Upper lobe of right lung (tissue), 1 donor: Measurements from ENCODE around the gene RAB27A. TPM values are rescaled to one million over a fixed set of nuclear protein-coding genes. Genes with fewer than 3 reads are reported as not detected.
"Not testable (repeated sequence)": the region's sequence is repeated elsewhere in the genome, so short reads cannot be mapped to it uniquely, and the experiment has no call there.

Source experiments
- ATAC-seq: fragments of 200-7000 bp; cut with Tn5 transposase; one replicate; pipeline ENCODE4 v1.9.1; 2020; ENCODE audit warnings: mild to moderate bottlenecking, moderate library complexity
- DNase-seq: peaks from one replicate; pipeline ENCODE4 v3.0.0-alpha.2; 2020
- H3K27ac ChIP-seq: fragments of 200-600 bp; one replicate; pipeline ENCODE4 v1.8.0; 2022
- H3K27me3 ChIP-seq: fragments of 200-600 bp; one replicate; pipeline ENCODE4 v1.8.0; 2022; ENCODE audit warnings: mild to moderate bottlenecking
- H3K36me3 ChIP-seq: fragments of 200-600 bp; one replicate; pipeline ENCODE4 v1.8.0; 2022
- H3K4me1 ChIP-seq: fragments of 200-600 bp; one replicate; pipeline ENCODE4 v1.8.0; 2022
- H3K4me3 ChIP-seq: fragments of 200-600 bp; one replicate; pipeline ENCODE4 v1.8.0; 2022; ENCODE audit warnings: mild to moderate bottlenecking
- H3K9me3 ChIP-seq: fragments of 200-600 bp; one replicate; pipeline ENCODE4 v1.8.0; 2022
- intact Hi-C: fragments of 100-400 bp; cut with DNase I; formaldehyde crosslinking; loops from one replicate; pipeline ENCODE4 v1.11.0; 2022
- total RNA-seq: library from RNA; stranded (reverse); fragmentation: NEBNext Ultra II Directional; extraction: Animal tissue kit (Norgen Biotek cat#: 25700); gene quantifications from one replicate; pipeline ENCODE4 v1.2.1, GENCODE V29; 2021
- TF ChIP-seq, protein P1 (sequence below): fragments of 200-600 bp; IDR thresholded peaks from one replicate; pipeline ENCODE4 v1.8.0; 2022; ENCODE audit warnings: antibody characterized with exemption
- donor health status: DM: no; HTN: yes; CAD: no; lungs with severe emphysema.

RAB27A gene
- total RNA-seq, 1 donor from 2014 or later: 72.5 TPM

DNA sequence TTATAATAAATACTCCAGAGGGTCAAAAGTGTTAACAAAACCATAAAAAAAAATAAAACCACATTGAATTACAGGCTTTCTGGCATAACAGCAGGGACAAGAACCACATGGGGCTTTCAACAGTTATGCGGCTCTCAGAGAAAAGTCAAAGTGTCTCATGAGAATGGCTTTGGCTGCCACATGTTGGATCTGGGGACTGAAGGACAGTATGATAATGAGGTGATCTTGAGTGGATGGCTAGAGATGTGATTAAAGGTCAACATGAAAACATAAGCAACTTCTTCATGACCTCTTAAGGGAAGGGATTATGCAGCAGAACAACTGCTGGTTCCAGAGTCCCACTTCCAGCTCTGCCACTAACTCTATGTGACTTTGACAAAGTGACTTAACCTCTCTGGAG is 5.2 kb downstream of the RAB27A start:
- Histone ChIP-seq H3K27me3 (no peaks in the 10 kb centered on the region), H3K4me1 (peaks cover 41% of the 10 kb centered on the region), H3K4me3 (no peak overlapping the region), H3K27ac (peak overlapping the region; percentile 70), H3K36me3 (no peaks in the 10 kb centered on the region), H3K9me3 (no peaks in the 10 kb centered on the region)
- ATAC-seq (no peak), DNase-seq (no peak)
- intact Hi-C loops: no loop called here
- TF ChIP-seq, protein P1, sequence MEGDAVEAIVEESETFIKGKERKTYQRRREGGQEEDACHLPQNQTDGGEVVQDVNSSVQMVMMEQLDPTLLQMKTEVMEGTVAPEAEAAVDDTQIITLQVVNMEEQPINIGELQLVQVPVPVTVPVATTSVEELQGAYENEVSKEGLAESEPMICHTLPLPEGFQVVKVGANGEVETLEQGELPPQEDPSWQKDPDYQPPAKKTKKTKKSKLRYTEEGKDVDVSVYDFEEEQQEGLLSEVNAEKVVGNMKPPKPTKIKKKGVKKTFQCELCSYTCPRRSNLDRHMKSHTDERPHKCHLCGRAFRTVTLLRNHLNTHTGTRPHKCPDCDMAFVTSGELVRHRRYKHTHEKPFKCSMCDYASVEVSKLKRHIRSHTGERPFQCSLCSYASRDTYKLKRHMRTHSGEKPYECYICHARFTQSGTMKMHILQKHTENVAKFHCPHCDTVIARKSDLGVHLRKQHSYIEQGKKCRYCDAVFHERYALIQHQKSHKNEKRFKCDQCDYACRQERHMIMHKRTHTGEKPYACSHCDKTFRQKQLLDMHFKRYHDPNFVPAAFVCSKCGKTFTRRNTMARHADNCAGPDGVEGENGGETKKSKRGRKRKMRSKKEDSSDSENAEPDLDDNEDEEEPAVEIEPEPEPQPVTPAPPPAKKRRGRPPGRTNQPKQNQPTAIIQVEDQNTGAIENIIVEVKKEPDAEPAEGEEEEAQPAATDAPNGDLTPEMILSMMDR: no peak

DNA sequence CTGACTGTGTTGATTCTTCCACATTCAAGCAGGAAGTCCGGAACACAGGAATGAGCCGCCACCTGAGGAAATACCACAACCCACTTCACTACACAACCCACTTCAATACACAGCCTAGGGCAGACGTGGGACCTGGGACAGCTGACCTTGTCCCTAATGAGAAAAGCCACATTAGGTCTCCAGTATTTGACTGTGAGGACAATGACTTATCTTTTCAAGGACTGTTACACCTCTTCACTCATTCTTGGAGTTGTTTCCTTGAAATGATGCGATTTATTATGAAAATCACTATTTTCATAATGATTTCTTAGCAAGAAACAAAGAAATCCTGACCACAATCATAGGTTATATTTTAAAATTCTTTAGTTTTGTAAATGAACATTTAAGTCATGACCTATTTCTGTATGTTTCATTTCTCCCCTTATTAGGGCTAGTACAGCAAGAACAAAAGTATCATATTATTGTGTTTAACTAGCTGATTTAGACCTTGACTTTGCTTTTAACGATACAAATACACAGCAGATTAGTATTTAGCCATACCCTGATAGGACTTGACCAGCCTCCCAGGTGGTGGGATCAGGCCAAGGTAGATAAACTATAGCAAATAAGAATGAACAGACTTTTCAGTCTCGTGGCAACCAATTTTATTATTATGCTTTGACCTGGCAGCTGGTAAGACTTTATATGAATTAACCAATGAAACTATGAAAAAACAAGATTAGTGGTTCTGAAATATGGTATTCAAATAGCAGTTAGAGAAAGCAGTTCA is 6.0 kb downstream of the RAB27A start:
- ATAC-seq (peak; percentile 86), DNase-seq (no peak)
- Histone ChIP-seq H3K27me3 (no peaks in the 10 kb centered on the region), H3K27ac (peak overlapping the region; percentile 70), H3K36me3 (no peaks in the 10 kb centered on the region), H3K9me3 (no peaks in the 10 kb centered on the region), H3K4me1 (peaks cover 41% of the 10 kb centered on the region), H3K4me3 (no peak overlapping the region)
- TF ChIP-seq, protein P1: no peak
- intact Hi-C loops: no loop called here

DNA sequence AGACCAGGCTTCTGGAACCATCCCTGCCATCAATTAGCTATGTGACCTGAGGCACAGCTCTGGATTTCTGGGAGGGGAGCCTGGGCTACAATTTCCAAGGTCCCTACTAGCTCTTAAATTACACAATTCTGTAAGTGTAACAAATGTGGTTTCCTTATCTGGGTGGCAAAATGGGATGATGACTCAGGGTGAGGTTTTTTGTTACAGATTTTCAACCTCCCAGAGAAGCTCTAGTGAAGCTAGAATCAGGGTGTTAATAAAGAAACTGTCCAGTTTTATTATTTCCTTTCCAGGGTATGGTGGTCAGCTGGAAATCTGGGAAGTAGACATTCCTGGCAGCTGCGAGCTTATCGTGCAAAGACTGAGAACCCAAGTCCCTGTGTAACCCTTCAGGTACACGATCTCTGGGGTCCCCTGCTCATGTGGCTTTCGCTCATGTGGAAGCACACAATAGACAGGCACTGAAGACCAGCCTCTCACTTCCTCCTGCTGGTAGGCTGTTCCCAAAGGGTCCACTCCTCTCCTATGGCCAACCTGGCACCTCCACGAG is 7.3 kb downstream of the RAB27A start:
- Histone ChIP-seq H3K9me3 (no peaks in the 10 kb centered on the region), H3K4me1 (peaks cover 41% of the 10 kb centered on the region), H3K36me3 (no peaks in the 10 kb centered on the region), H3K27me3 (no peaks in the 10 kb centered on the region), H3K27ac (peak overlapping the region; percentile 70), H3K4me3 (no peak overlapping the region)
- ATAC-seq (peak; percentile 46), DNase-seq (no peak)
- TF ChIP-seq, protein P1: no peak
- intact Hi-C loops: no loop called here

DNA sequence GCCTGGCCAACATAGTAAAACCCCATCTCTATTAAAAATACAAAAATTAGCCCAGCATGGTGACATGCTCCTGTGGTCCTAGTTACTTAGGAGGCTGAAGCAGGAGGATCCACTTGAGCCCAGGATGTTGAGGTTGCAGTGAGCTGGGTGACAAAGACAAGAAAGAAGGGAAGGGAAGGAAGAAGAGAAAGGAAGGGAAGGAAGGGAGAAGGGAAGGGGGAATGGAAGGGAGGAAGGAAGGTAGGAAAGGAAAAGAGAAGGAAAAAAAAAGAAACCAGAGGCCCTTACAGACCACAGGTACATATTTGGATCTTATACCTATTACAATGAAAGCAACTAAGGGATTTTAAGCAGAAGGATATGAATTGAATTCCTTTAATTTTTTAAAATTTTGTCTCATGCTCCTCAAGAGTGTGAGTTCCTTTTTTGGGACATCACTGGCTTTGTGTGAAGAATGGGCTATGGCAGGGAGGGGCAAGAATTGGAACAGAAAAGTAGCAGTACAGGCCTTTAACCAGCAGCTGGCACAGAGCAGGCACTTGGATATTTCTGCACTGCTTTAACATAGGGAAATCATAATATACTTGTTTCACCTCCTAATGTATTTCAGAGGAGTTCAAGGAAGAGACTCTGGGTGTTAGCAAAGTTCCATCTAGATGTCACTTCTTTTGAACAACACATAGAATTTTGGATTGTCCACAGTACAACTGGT is 7.9 kb downstream of the RAB27A start:
- peaks cover 41% of the 10 kb centered on the region for H3K4me1 ChIP-seq
- peak overlapping the region; percentile 70 for H3K27ac ChIP-seq

DNA sequence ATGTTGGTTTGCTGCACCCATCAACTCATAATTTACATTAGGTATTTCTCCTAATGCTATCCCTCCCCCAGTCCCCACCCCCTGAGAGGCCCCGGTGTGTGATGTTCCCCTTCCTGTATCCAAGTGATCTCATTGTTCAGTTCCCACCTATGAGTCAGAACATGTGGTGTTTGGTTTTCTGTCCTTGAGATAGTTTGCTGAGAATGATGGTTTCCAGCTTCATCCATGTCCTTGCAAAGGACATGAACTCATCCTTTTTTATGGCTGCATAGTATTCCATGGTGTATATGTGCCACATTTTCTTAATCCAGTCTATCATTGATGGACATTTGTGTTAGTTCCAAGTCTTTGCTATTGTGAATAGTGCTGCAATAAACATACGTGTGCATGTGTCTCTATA is 9.0 kb downstream of the RAB27A start:
- H3K4me3 ChIP-seq, DNase-seq, H3K36me3 ChIP-seq, H3K9me3 ChIP-seq, H3K27me3 ChIP-seq, H3K27ac ChIP-seq, ATAC-seq, intact Hi-C loops: not testable (repeated sequence)
- H3K4me1 ChIP-seq: peaks cover 41% of the 10 kb centered on the region

More for the DNA sequence above, 7.9 kb downstream of the RAB27A start:
- DNase-seq (no peak), ATAC-seq (no peak)
- intact Hi-C loops: no loop called here
- H3K4me3 ChIP-seq: no peak overlapping the region
- no peaks in the 10 kb centered on the region for H3K9me3 ChIP-seq
- H3K27me3 ChIP-seq: no peaks in the 10 kb centered on the region
- H3K36me3 ChIP-seq: no peaks in the 10 kb centered on the region
- TF ChIP-seq, protein P1: no peak

DNA sequence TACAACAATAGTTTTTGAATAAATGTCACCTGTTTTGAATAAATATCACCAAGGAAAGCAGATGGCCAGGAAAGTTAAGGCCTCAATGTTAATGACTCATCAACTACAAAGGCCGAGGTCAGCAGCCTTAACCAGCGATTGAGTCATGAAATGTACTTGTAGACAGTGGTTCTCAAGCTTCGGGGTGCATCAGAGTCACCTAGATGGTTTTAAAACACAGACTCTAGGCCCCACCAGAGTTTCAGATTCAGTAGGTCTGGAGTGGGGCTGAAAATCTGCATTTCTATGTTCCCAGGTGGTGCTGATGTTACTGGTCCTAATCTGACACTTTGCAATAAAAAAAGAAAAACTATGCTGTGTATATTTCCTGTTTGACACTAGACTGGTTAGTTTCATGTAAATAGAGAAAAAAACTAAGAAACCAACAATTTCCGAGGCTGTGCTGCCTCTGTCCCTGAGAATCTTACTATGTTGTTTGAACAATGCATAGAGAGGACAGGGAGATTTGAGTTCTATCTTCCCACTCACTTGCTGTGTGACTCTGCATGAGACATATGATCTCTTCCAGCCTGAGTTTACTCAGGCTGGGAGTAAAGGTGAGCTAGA is 9.8 kb downstream of the RAB27A start:
- peak overlapping the region; percentile 48 for H3K27ac ChIP-seq
- intact Hi-C loops: no loop called here
- no peaks in the 10 kb centered on the region for H3K9me3 ChIP-seq
- no peak for DNase-seq
- TF ChIP-seq, protein P1: no peak
- no peaks in the 10 kb centered on the region for H3K27me3 ChIP-seq
- peaks cover 41% of the 10 kb centered on the region for H3K4me1 ChIP-seq
- no peaks in the 10 kb centered on the region for H3K36me3 ChIP-seq
- peak; percentile 48 for ATAC-seq
- no peak overlapping the region for H3K4me3 ChIP-seq
